Measurements from ENCODE around the gene MACF1.
"Not testable (repeated sequence)": the region's sequence is repeated elsewhere in the genome, so short reads cannot be mapped to it uniquely, and the experiment has no call there.

Gene MACF1

DNA sequence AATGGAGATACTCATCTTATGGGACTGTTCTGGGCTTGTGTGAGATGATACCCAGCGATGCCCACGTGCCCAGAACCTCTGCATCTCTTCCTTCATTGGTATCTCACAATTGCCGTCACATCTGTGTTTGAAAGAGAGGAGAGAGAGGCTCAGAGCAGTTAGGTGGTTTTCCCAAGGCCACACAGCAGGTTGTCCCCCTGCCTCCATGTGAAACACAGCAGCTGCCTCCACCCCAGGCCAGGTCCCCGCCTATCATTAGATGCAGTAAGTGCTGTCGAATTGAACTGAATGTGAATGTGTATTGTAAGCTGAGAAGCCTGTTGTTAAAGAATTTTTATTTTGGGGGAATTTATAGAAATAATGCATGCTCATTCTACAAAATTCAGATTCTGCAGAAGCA, 292.0 kb downstream of the MACF1 start:
- DNase-seq = not testable (repeated sequence)

DNA sequence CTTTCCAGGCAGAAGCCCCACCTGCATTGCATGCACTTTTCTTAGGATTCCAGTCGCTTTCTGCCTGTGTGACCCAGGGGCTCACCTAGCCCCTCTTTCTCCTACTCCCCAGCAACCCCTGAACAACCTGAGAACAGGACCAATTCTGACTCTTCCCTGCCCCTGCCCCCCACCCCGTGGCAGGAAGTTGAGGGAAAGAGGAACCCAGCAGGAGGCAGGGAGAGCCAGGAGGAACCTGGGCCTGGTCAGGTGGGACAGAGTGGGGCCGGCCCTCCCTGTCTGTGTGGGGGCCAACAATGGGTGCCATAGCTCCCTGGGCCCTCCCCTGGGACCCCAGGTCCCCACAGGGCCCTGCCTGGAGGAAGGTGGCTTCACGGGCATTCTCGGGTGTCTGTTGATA, 293.1 kb downstream of the MACF1 start:
- DNase-seq = no peak

DNA sequence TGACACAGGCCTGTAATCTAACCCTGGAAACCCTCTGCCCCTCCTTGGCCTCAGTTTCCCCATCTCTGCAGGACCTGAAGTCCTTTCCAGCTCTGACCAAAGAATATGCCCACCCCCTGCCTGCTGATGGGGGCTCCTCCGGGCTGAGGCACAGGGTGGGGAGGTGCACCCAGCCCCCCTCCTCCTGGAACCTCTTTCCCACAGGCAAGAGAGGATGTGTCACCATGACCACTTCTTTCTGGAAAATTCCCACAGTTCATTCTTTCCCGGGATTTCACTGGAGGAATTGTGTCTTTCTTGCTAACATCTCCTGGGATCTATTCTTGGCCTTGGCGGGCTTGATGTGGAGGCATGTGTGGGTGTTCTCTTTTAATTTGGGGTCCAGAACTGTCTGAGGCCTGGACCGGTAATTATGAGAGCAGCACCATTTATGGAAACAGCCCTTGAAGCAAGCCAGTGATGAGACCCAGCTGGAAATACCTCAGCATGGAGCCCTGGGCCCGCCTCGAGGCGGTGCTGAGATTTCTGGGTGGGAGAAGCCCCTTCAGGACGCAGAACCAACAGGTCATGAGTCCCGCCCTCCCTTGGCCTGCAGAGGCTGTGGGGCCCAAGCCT, 293.7 kb downstream of the MACF1 start:
- DNase-seq = not testable (repeated sequence)

DNA sequence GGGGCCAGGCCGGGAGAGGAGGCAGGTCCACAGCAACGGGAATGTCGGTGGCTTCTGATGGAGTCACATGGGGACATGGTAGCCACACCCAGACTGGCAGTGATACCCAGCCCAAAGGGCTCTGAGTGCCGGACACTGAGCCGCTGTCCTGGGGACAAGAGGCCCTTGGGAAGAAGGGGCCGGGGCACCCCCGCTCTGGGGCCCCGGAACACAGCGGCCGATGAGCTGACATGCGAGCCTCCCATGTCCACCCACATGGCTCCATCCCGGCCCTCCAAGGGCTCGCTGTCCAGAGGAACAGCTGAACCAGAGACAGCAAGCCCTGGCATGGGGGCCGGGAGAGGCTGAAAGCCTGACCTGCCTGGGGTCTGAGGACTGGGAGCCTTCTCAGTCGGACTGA, 294.3 kb downstream of the MACF1 start:
- DNase-seq = not testable (repeated sequence)

DNA sequence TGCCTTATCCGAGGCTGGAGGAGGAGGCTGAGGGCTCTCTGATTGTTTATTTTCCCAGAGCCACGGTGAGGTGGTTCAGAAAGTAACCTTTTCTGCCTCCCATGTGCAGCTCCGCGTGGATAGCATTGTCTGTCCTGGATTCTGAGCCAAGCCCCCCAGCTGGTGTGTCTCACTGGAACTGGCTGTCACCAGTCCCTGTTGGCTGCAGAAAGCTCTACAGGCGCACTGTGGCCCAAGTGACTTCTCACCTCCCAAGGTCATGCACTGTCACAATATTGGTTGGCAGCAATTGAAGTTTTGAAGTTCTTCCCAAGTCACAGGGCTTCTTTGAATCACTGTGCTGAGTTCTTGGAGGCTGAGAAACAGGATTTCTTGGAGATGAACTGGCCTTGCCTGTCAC, 295.2 kb downstream of the MACF1 start:
- no peak for DNase-seq

DNA sequence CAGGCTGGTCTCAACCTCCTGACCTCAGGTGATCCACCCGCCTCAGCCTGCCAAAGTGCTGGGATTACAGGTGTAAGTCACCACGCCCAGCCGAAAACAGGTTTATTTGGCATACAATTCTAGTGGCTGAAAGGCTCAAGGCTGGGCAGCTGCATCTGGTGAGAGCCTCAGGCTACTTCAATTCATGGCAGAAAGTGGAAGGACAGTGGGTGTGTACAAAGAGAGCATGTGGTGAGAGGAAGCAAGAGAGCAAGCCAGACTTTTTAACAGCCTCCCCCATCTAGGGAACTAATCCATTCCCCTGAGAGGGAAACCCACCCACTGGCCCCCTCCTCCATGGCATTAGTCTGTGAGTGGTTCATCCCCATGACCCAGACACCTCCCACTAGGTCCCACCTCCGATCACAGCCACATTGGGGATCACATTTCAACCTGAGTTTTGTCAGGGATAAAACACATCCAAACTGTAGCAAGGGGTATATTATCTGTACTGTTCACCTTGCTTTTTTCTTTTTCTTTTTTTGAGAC, 296.4 kb downstream of the MACF1 start:
- DNase-seq = peak in 1 of 2 experiments; percentile 3

DNA sequence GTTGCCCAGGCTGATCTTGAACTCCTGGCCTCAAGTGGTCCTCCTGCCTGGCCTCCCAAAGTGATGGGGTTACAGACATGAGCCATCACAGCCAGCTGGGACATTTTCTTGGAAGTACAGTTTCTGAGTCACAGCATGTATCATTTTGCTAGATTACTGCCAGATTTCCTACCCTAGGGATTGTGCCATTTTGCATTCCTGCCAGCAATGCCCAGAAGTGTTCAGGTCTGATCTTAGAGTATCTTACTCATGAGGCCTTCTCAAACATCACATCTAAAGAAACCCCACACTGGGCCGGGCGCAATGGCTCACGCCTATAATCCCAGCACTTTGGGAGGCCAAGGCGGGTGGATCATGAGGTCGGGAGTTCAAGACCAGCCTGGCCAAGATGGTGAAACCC, 297.2 kb downstream of the MACF1 start:
- no peak for DNase-seq

DNA sequence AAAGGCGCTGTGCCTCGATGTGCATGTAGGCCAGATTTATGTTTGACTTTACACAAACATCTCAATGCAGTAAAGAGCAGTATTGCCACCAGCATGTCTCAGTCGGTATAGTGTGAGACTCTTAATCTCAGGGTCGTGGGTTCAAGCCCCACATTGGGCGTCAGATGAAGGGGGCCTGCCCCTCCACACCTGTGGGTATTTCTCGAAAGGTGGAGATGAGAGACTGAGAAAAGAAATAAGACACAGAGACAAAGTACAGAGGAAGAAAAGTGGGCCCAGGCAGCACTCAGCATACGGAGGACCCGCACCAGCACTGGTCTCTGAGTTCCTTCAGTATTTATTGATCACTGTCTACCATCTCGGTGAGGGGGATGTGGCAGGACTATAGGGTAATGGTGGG, 299.9 kb downstream of the MACF1 start:
- not testable (repeated sequence) for DNase-seq

DNA sequence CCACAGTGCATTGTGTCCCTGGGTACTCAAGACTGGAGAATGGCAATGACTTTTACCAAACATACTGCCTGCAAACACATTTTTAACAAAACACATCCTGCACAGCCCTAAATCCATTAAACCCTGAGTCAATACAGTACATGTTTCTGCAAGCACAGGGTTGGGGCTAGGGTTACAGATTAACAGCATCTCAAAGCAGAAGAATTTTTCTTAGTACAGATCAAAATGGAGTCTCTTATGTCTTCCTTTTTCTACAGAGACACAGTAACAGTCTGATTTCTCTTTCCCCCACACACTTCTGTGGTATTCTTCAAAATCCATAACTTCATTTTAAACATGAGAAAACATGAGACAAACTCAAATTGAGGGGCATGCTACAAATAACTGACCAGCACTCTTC, 300.8 kb downstream of the MACF1 start:
- no peak for DNase-seq

DNA sequence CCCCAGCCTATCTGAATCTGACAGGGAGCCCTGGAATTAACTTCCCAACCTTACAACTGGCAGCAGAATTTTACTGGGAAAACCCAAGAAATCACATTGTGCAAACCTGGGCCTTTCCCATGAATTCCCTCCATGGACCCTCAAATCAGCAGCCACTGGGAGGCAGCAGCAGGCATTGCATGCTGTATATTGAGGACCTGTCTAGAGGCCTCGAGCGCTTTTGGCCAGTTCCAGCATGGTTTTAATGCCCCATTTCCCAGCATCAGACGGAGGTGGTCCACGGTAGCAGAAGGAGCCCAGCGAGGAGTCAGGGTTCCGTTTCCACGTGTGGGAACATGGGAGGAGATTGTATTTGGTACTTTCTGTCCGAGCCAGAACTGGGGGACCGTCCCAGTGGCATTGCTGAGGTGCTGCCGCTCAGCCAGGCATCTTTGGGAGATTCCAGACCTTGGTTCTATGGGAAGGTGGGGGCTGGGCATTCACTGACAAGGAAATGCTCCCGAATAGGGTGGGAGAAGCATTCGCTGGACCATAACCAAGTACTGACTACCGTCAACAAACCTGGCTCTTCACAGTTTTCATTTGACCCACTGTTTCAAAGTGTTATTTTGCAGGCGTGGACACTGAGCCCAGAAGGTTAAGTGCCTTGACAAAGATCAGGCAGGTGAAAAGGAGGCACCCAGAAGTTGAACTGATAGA, 302.9 kb downstream of the MACF1 start:
- DNase-seq = peak; percentile 3 to 35

DNA sequence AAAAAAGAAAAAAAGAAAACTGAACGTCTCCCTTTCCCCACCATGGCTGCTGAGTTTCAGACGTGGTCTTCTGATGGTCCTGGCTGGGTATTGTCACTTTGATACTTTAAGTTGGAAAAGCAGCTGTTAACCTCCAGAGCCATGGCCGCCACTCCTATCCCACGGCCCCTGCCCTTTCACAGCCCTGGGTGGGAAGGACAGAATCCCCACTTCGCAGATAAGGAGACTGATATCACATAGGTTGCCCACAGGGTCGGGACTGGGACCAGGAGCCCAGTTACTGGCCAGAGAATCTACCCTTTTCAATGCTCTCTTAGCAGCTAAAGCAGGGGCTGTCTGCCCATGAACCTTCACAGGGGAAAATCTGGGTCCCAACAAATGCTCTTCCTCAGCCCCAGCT, 303.8 kb downstream of the MACF1 start:
- no peak for DNase-seq

DNA sequence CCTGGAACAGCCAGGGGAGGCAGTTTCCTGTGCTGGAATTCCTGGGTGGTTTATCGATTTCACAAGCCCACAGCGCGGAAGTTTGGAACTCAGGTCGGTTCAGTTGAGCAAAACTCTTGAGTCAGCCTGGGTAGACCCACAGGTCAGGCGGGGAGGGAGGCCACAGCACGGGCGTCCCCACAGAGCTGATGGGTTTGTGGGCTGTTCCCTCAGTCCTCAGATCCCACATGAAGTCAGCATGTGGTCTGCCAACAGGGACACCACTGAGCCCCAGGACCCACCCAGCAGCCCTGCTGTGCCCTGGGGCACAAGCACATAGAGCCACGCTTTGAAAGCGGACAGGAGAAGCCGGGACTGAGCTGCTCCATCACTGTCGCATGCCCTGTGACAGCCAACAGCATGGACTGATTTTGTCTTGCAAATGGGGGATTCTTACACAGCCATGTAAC, 304.4 kb downstream of the MACF1 start:
- DNase-seq = no peak

DNA sequence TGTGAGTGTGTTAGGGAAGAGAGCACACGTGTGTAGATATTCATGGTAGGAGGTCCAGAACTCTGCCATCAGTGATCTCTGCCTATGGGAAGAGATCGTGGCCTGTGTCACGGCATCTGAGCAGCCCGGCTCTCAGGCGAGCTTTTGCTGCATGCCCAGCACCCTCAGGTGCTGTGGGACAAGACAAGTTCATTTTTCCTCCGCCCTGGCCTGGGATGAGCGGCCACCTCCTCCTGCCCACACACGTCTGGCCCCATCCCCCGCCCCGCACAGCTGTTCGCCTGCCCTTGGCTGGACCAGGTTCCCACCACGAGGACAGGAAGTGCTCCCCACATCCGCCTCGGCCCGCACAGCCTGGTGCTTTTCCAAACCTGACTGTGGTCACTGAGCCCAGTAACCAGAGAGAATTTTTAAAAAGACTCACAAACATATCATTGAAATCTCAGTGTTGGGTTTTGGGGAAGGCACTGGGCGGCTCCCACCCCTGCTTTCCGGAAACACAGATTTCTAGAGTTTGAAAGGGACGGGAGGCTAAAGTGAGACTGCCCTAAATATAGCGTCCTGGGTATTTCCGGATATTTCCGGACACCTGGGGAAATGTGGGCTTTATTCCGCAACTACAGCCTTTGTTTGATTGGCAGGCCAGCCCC, 305.0 kb downstream of the MACF1 start:
- DNase-seq = no peak

DNA sequence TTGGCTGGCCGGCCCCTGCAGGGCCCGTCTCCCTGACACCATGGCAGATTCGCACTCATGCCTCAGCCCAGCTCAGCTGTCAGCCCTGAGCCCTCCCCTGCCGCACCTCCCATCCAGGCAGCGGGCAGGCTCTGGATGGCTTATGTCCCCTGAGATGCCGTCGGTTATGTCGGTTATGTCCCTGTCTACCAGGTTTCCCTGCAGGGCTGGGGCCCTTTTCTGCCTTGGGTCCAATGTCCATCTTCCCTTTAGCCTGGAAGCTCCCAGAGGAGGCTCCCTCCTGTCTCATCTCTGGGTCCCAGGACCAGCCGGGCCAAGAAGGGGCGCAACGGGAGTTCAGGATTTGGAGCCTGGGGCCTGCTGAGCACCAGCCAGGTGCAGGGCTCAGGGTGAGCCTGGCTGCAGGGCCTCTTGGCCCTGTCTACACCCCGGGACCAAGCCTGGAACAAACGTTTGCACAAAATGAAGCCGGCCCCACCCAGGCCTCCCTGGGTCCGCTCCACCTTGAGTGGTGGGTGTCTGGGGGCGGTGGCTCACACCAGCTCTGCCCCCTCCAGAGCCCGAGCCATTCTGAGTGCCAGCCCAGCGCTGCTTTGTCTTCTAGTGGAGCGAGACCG, 306.2 kb downstream of the MACF1 start:
- DNase-seq = not testable (repeated sequence)

DNA sequence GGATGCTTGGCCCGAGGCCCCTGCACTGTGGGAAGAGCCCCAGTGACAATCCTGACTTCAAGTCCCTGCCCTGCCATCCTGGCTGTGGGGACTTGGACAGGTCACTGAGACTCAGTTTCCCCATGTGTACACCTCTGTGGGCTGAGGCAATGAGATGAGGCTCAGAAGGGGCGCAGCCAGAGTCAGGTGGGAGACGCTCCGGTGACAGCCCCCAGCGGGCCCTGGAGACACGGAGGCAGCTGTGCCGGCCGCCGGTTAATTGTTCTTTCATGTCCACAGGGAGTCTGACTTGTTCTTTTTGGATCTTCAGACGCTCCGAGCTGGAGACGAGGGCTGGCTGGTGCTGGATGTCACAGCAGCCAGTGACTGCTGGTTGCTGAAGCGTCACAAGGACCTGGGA, 307.0 kb downstream of the MACF1 start:
- not testable (repeated sequence) for DNase-seq

DNA sequence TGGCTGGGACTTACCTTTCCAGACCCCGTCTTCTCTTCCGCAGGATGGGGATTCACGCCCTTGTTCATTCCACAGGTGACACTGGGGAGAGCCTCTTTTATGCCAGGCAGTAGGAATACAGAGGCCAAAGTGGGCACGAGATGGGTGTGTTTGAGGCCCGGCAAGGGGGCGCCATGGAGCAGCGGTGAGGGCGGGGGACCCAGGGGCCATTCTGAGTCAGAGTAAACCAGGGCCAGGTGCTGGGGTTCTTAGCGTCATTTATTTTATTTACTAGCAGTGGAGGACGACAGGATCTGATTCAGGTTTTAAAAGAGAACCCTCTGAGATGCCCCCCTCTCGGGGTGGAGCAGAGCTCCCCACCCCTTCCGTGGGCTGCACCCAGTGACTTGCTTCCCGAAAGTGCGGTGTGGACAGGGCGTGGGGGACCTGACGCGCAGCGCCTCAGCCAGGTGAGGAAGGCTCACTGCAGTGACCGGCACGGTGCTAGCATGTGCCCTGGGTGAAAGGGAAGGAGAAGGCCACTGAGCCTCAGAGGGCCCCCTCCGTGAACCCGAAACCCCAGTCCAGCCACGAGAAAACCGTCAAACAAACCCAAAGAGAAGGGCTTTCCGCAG, 307.8 kb downstream of the MACF1 start:
- not testable (repeated sequence) for DNase-seq

DNA sequence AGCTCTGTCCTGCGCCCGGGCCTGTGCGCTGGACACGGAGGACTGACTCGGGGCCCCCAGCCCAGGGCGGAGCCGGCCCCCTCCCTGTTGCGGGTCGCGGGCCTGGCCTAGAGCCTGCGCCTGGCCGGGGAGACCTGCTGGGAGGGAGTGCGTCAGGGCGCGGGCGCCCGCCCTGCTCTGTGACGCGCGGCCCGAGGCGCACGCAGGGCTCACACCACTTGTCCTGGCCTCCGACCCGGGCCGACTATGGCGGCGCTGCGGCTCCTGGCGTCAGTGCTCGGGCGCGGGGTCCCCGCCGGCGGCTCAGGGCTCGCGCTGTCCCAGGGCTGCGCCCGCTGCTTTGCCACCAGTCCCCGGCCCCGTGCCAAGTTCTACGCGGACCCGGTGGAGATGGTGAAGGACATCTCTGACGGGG, 310.2 kb downstream of the MACF1 start:
- not testable (repeated sequence) for DNase-seq

DNA sequence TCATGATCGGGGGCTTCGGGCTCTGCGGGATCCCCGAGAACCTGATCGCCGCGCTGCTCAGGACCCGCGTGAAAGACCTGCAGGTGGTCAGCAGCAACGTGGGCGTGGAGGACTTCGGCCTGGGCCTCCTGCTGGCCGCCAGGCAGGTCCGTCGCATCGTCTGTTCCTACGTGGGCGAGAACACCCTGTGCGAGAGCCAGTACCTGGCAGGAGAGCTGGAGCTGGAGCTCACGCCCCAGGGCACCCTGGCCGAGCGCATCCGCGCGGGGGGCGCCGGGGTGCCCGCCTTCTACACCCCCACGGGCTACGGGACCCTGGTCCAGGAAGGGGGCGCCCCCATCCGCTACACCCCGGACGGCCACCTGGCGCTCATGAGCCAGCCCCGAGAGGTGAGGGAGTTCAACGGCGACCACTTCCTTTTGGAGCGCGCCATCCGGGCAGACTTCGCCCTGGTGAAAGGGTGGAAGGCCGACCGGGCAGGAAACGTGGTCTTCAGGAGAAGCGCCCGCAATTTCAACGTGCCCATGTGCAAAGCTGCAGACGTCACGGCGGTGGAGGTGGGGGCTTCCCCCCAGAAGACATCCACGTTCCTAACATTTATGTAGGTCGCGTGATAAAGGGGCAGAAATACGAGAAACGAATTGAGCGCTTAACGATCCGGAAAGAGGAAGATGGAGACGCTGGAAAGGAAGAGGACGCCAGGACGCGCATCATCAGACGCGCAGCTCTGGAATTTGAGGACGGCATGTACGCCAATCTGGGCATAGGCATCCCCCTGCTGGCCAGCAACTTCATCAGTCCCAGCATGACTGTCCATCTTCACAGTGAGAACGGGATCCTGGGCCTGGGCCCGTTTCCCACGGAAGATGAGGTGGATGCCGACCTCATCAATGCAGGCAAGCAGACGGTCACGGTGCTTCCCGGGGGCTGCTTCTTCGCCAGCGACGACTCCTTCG, 310.9 kb downstream of the MACF1 start:
- DNase-seq = not testable (repeated sequence)

DNA sequence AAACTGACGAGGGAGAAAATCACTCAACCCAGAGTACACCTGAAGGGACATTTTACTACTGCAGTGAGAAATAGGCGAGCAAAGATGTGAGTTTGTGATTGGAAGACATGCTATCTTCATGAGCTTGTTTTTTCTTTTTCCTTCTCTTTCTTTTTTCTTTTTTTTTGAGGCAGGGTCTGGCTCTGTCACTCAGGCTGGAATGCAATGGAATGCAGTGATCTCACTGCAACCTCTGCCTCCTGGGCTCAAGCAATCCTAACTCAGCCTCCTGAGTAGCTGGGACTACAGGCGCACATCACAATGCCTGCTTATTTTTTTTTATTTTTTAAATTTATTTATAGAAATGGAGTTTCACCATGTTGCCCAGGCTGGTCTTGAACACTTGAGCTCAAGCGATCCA, 312.3 kb downstream of the MACF1 start:
- DNase-seq = not testable (repeated sequence)

DNA sequence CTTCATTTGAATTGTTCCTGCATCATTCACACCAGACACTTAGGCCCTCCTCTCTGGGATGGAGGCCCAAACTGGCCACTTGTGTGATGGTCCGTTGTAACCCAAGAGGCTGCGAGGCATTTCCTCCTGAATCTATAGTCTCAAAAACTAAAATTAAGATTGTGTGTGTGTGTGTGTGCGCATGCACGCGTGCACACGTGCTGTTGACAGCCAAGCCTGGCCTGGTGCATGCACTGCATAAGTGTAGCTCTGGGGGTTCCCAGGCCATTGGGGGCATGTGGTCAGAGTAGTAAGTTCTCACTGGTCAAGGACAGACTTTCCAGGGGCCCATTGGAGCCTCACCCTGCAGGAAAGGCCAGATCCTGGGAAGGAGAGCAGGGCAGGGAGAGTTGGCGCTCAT, 313.4 kb downstream of the MACF1 start:
- DNase-seq = not testable (repeated sequence)

DNA sequence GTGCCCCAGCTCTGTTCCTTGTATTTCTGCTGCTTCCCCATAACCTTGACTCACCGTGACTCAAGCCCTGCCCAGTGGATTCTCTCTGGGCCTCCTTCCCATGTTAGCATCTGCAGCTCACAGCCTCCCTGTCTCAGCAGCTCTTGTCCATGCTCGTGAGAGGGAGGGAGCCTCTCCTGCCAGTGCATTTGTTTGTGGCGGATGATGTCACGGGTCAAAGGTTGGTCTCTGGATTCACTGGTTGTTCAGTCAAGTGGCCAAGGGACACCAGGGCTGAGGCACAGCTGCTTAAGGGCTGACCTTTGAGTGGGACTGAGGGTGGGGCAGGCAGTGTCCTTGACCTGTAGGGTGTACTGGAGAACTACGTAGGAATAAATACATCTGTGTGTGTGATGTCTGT, 314.9 kb downstream of the MACF1 start:
- not testable (repeated sequence) for DNase-seq

DNA sequence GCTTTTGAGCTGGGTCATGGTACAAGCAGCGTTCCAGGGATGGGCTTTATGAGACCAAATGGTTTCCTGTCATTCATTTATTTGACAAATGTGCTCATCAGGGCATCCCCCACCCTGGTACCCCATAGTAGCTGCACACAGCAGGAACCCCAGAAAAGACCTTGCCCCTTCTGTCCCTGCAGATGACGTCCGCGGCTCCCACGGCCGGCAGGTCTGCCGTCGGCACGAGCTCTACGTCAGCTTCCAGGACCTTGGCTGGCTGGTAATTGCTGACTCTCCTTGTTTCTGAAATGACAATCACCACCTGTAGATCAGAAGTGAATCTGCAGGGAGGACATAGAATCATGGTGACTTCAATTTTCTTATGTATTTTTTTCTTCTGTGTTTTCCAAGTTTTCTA, 317.7 kb downstream of the MACF1 start:
- DNase-seq = not testable (repeated sequence)

Data from NCI-H2081 (cell line).